Testis (tissue), 2 donors: ENCODE results near the gene CCDC182.

ENCODE experiments used
- CTCF ChIP-seq, 3 experiments: fragments of 450-650 bp in 2 of 3; fragments of 200-600 bp in 1 of 3; sonication (generic) in 1 of 3; IDR thresholded peaks; one replicate each; pipeline ENCODE4 v1.5.1; 2016 to 2019; ENCODE audit warnings: antibody characterized with exemption in 3 of 3, mild to moderate bottlenecking in 2 of 3, moderate library complexity in 1 of 3
- POLR2A ChIP-seq: fragments of 450-650 bp; IDR thresholded peaks from one replicate; pipeline ENCODE4 v1.6.1; 2017; ENCODE audit warnings: antibody characterized with exemption, mild to moderate bottlenecking, moderate library complexity

GRCh38 chr17:57732062-57732461, 13.0 kb downstream of the CCDC182 start:
- TF ChIP-seq CTCF (IDR thresholded peaks at IDR 0.05) (no peak), POLR2A (no peak)
